Kidney epithelial cell (primary cell): ENCODE results near the gene THBS2. TPM values are rescaled to one million over a fixed set of nuclear protein-coding genes. Genes with fewer than 3 reads are reported as not detected.

ENCODE experiments used
- DNase-seq: peaks from one replicate; pipeline ENCODE4 v3.0.0-alpha.2; 2010; ENCODE audit warnings: low read depth
- H3K27me3 ChIP-seq: 2 replicates; pipeline ENCODE4 v1.6.0; 2011; ENCODE audit warnings: low read length; ENCODE audit not compliant: control insufficient read depth, insufficient read depth
- H3K36me3 ChIP-seq: 2 replicates; pipeline ENCODE4 v1.5.1; 2011; ENCODE audit warnings: low read length; ENCODE audit not compliant: control insufficient read depth, insufficient read depth
- H3K4me3 ChIP-seq: 2 replicates; pipeline ENCODE4 v1.5.1; 2011; ENCODE audit warnings: low read depth, mild to moderate bottlenecking, control low read depth, low read length
- CTCF ChIP-seq: IDR thresholded peaks from 2 replicates; pipeline ENCODE4 v1.5.1; 2011; ENCODE audit warnings: mild to moderate bottlenecking, moderate library complexity, low read length, control low read depth, inconsistent platforms; ENCODE audit not compliant: insufficient read depth, poor library complexity, severe bottlenecking
- total RNA-seq: library from RNA; depleted of rRNA; stranded (reverse); fragments of >200 nt; gene quantifications from 2 replicates; pipeline ENCODE4 v1.2.3, GENCODE V29; 2015

Gene THBS2
- total RNA-seq, 1 donor from 2014 or later, result 21.9 TPM

GRCh38 chr6:169250660-169251059 is 3.0 kb downstream of the THBS2 start:
- peak; percentile 44 for DNase-seq
- Histone ChIP-seq H3K27me3 (peaks cover 22% of the 10 kb centered on the region), H3K4me3 (no peak overlapping the region), H3K36me3 (no peaks in the 10 kb centered on the region)
- TF ChIP-seq CTCF, result no peak

GRCh38 chr6:169249057-169249456 is 4.6 kb downstream of the THBS2 start:
- Histone ChIP-seq H3K36me3 (no peaks in the 10 kb centered on the region), H3K27me3 (peaks cover 14% of the 10 kb centered on the region), H3K4me3 (no peak overlapping the region)
- no peak for TF ChIP-seq CTCF
- DNase-seq, result no peak

- TF ChIP-seq CTCF, result no peak
- DNase-seq, result no peak
- Histone ChIP-seq H3K27me3 (peaks cover 12% of the 10 kb centered on the region), H3K4me3 (no peak overlapping the region), H3K36me3 (no peaks in the 10 kb centered on the region)
Measured at GRCh38 chr6:169248521-169248971, 5.1 kb downstream of the THBS2 start.

- no peak overlapping the region for H3K4me3 ChIP-seq
Measured at GRCh38 chr6:169247991-169248390, 5.7 kb downstream of the THBS2 start.

GRCh38 chr6:169247419-169247818 is 6.2 kb downstream of the THBS2 start:
- TF ChIP-seq CTCF, result no peak
- no peak for DNase-seq
- no peaks in the 10 kb centered on the region for H3K36me3 ChIP-seq
- peaks cover 7% of the 10 kb centered on the region for H3K27me3 ChIP-seq
- H3K4me3 ChIP-seq, result no peak overlapping the region

More at GRCh38 chr6:169247991-169248390, 5.7 kb downstream of the THBS2 start:
- Histone ChIP-seq H3K27me3 (peaks cover 12% of the 10 kb centered on the region), H3K36me3 (no peaks in the 10 kb centered on the region)
- TF ChIP-seq CTCF, result no peak
- no peak for DNase-seq

GRCh38 chr6:169246445-169246844 is 7.2 kb downstream of the THBS2 start:
- no peak for DNase-seq
- no peaks in the 10 kb centered on the region for H3K36me3 ChIP-seq
- no peak for TF ChIP-seq CTCF
- H3K4me3 ChIP-seq, result no peak overlapping the region
- no peaks in the 10 kb centered on the region for H3K27me3 ChIP-seq
